Common myeloid progenitor, CD34-positive (primary cell): ENCODE data around the gene GTPBP3.

Source experiments
- CTCF ChIA-PET: fragments of 350-600 bp; sonication (Branson Sonifier 250); formaldehyde crosslinking; loops from one replicate; lab custom pipeline; 2021; ENCODE audit warnings: antibody characterized with exemption; lab: Charles Lee
- POLR2A ChIA-PET: fragments of 350-600 bp; sonication (Branson Sonifier 250); formaldehyde crosslinking; loops from one replicate; lab custom pipeline; 2021; ENCODE audit warnings: antibody characterized with exemption; lab: Charles Lee
- DNase-seq, 3 donors: peaks; one replicate each; pipeline versions ENCODE4 v3.0.0 to v3.0.0-alpha.2; 2013
- H3K27ac ChIP-seq, 2 experiments: 1 replicate in 1 of 2; 2 replicates in 1 of 2; pipeline ENCODE4 v1.7.0; 2013; ENCODE audit warnings: inconsistent platforms in 2 of 2, low read length in 2 of 2, mild to moderate bottlenecking in 2 of 2, low read depth in 1 of 2, moderate library complexity in 1 of 2; ENCODE audit not compliant: severe bottlenecking in 2 of 2, insufficient read depth in 1 of 2, poor library complexity in 1 of 2
- H3K27me3 ChIP-seq, 5 experiments: replicated peaks in 2 of 5; 1 replicate in 3 of 5; 2 replicates in 2 of 5; pipeline versions ENCODE4 v1.6.1 to v1.7.0; 2013; ENCODE audit warnings: low read length in 4 of 5, mild to moderate bottlenecking in 2 of 5, moderate library complexity in 2 of 5, inconsistent platforms in 1 of 5; ENCODE audit not compliant: insufficient read depth in 5 of 5, control insufficient read depth in 4 of 5
- H3K36me3 ChIP-seq, 4 experiments: 1 replicate in 2 of 4; 2 replicates in 2 of 4; pipeline versions ENCODE4 v1.6.1 to v1.7.0; 2013; ENCODE audit warnings: low read length in 3 of 4, control low read depth in 1 of 4, mild to moderate bottlenecking in 1 of 4; ENCODE audit not compliant: control insufficient read depth in 4 of 4, insufficient read depth in 4 of 4
- H3K4me1 ChIP-seq, 4 experiments: 1 replicate in 3 of 4; 2 replicates in 1 of 4; pipeline versions ENCODE4 v1.6.1 to v1.7.1; 2013; ENCODE audit warnings: low read length in 3 of 4, mild to moderate bottlenecking in 3 of 4, control low read depth in 1 of 4, inconsistent platforms in 1 of 4, moderate library complexity in 1 of 4; ENCODE audit not compliant: control insufficient read depth in 4 of 4, insufficient read depth in 4 of 4; ENCODE audit errors: control extremely low read depth in 1 of 4
- H3K4me3 ChIP-seq, 7 experiments: 1 replicate in 4 of 7; 2 replicates in 3 of 7; pipeline versions ENCODE4 v1.5.1 to v1.7.0; 2013; ENCODE audit warnings: mild to moderate bottlenecking in 7 of 7, low read length in 6 of 7, moderate library complexity in 6 of 7, inconsistent platforms in 2 of 7, low read depth in 2 of 7, control low read depth in 1 of 7; ENCODE audit not compliant: insufficient read depth in 4 of 7, control insufficient read depth in 1 of 7; ENCODE audit errors: extremely low read depth in 1 of 7
- H3K9me3 ChIP-seq, 5 experiments: 1 replicate in 4 of 5; 2 replicates in 1 of 5; pipeline versions ENCODE4 v1.6.1 to v1.7.1; 2013; ENCODE audit warnings: low read length in 4 of 5, mild to moderate bottlenecking in 2 of 5, inconsistent platforms in 1 of 5, low read depth in 1 of 5, moderate library complexity in 1 of 5; ENCODE audit not compliant: control insufficient read depth in 4 of 5, insufficient read depth in 2 of 5; ENCODE audit errors: control extremely low read depth in 1 of 5
- WGBS: methylation state at CpG from one replicate; pipeline ENCODE4 v1.1.5; 2013; ENCODE audit not compliant: insufficient coverage; 5-methylcytosine and 5-hydroxymethylcytosine counted together

GTPBP3 gene

GRCh38 chr19:17303940-17304267, 33.4 kb upstream of the GTPBP3 start:
- H3K4me3 ChIP-seq, result no peak overlapping the region
- no peaks in the 10 kb centered on the region for H3K27me3 ChIP-seq
- H3K36me3 ChIP-seq, result peaks cover 0 to 17% (median 8%) of the 10 kb centered on the region in 4 experiments
- WGBS, result 97% methylated on average over 12 of the region's 12 CpGs
- POLR2A ChIA-PET, result no interaction called here
- no peaks in the 10 kb centered on the region for H3K9me3 ChIP-seq
- H3K27ac ChIP-seq, result peak overlapping the region in 1 of 2 experiments; percentile 54
- peaks cover 8 to 41% (median 32%) of the 10 kb centered on the region in 4 experiments for H3K4me1 ChIP-seq
- DNase-seq, result no peak
- CTCF ChIA-PET, result interaction anchor here (0.7 to 2.7 kb wide), 3 partner anchors 11 to 29 kb away, joined by 3 to 11 read pairs (median 7); partner anchors contain the start of gene ANKLE1

- no peaks in the 10 kb centered on the region for H3K9me3 ChIP-seq
- WGBS, result 96% methylated on average over 9 of the region's 12 CpGs
- CTCF ChIA-PET, result interaction anchor here (0.7 to 2.7 kb wide), 9 partner anchors 9 to 127 kb away, joined by 3 to 11 read pairs (median 3); partner anchors contain the start of gene ANKLE1
- POLR2A ChIA-PET, result interaction anchor here (0.7 to 1.6 kb wide), 2 partner anchors 10 to 17 kb away, joined by 3 read pairs; no protein-coding TSS in a partner anchor
- peak overlapping the region in 2 of 7 experiments; percentile 86 to 88 for H3K4me3 ChIP-seq
- no peaks in the 10 kb centered on the region for H3K27me3 ChIP-seq
- peak in 1 of 3 donors; percentile 10 for DNase-seq
- no peak overlapping the region for H3K27ac ChIP-seq
- peaks cover 8 to 41% (median 33%) of the 10 kb centered on the region in 4 experiments for H3K4me1 ChIP-seq
- peaks cover 0 to 16% (median 8%) of the 10 kb centered on the region in 4 experiments for H3K36me3 ChIP-seq
Observed at GRCh38 chr19:17304386-17305215, 32.8 kb upstream of the GTPBP3 start.

GRCh38 chr19:17305216-17305516, 32.2 kb upstream of the GTPBP3 start:
- ChIA-PET POLR2A (interaction anchor here (0.7 to 1.6 kb wide), 2 partner anchors 11 to 16 kb away, joined by 3 read pairs; no protein-coding TSS in a partner anchor), CTCF (interaction anchor here (0.7 to 1.4 kb wide), 6 partner anchors 10 to 127 kb away, joined by 3 to 9 read pairs (median 3); no protein-coding TSS in a partner anchor)
- no peak for DNase-seq
- Histone ChIP-seq H3K9me3 (no peaks in the 10 kb centered on the region), H3K36me3 (peaks cover 0 to 16% (median 7%) of the 10 kb centered on the region in 4 experiments), H3K27ac (no peak overlapping the region), H3K27me3 (no peaks in the 10 kb centered on the region), H3K4me3 (peak overlapping the region in 3 of 7 experiments; percentile 86 to 98 (median 88)), H3K4me1 (peaks cover 8 to 46% (median 39%) of the 10 kb centered on the region in 4 experiments)
- WGBS, result 4% methylated on average over 7 of the region's 7 CpGs

GRCh38 chr19:17305517-17306284, 31.7 kb upstream of the GTPBP3 start, which contains the start of gene MRPL34:
Gene MRPL34, plus strand, starts transcription at chr19:17305872. Its CDS starts 21 bp downstream, at chr19:17305893.
- Histone ChIP-seq H3K4me3 (peak within 1 kb of the TSS; percentile 66 to 98 (median 86)), H3K4me1 (peaks cover 12 to 50% (median 44%) of the 10 kb centered on the region in 4 experiments), H3K27ac (peak within 1 kb of the TSS; percentile 70 to 81), H3K9me3 (no peaks in the 10 kb centered on the region), H3K36me3 (peaks cover 0 to 13% (median 4%) of the 10 kb centered on the region in 4 experiments), H3K27me3 (no peaks in the 10 kb centered on the region)
- peak; percentile 100 for DNase-seq
- POLR2A ChIA-PET, result interaction anchor here (0.7 to 1.6 kb wide), 3 partner anchors 11 to 18 kb away, joined by 3 to 5 read pairs (median 3); no protein-coding TSS in a partner anchor
- CTCF ChIA-PET, result interaction anchor here (0.7 to 1.4 kb wide), 6 partner anchors 10 to 126 kb away, joined by 3 to 9 read pairs (median 3); no protein-coding TSS in a partner anchor
- WGBS, result 0% methylated on average over 53 of the region's 55 CpGs

GRCh38 chr19:17306285-17306714, 31.1 kb upstream of the GTPBP3 start:
- no peaks in the 10 kb centered on the region for H3K27me3 ChIP-seq
- peak overlapping the region; percentile 66 to 98 (median 86) for H3K4me3 ChIP-seq
- POLR2A ChIA-PET, result interaction anchor here (1.0 kb wide), 1 partner anchor 18 kb away, joined by 5 read pairs; no protein-coding TSS in a partner anchor
- H3K27ac ChIP-seq, result peak overlapping the region; percentile 70 to 81
- H3K9me3 ChIP-seq, result no peaks in the 10 kb centered on the region
- WGBS, result 7% methylated on average over 25 of the region's 28 CpGs
- DNase-seq, result no peak
- peaks cover 0 to 7% (median 1%) of the 10 kb centered on the region in 4 experiments for H3K36me3 ChIP-seq
- CTCF ChIA-PET, result interaction anchor here (0.9 to 1.8 kb wide), 4 partner anchors 12 to 41 kb away, joined by 3 to 8 read pairs (median 4); no protein-coding TSS in a partner anchor
- H3K4me1 ChIP-seq, result peaks cover 13 to 51% (median 45%) of the 10 kb centered on the region in 4 experiments

- peaks cover 0 to 15% (median 8%) of the 10 kb centered on the region in 4 experiments for H3K36me3 ChIP-seq
- no peaks in the 10 kb centered on the region for H3K9me3 ChIP-seq
- ChIA-PET CTCF (interaction anchor here (0.7 to 1.8 kb wide), 4 partner anchors 15 to 40 kb away, joined by 3 to 8 read pairs (median 4); no protein-coding TSS in a partner anchor), POLR2A (no interaction called here)
- 97% methylated on average over 7 of the region's 8 CpGs for WGBS
- DNase-seq, result no peak
- no peaks in the 10 kb centered on the region for H3K27me3 ChIP-seq
- H3K4me1 ChIP-seq, result peaks cover 13 to 41% (median 34%) of the 10 kb centered on the region in 4 experiments
- H3K4me3 ChIP-seq, result no peak overlapping the region
- no peak overlapping the region for H3K27ac ChIP-seq
Observed at GRCh38 chr19:17307876-17308377, 29.4 kb upstream of the GTPBP3 start.
